A204.1 (cell line): Measurements from ENCODE around the gene CTNNA3.

Experiments
- FAIRE-seq: peaks from 2 replicates; lab custom pipeline; 2012; peaks lifted over from hg19 to GRCh38; lab: Jason Lieb, UNC

Gene CTNNA3

GRCh38 chr10:66534866-66535265, 1161.1 kb downstream of the CTNNA3 start:
- no peak for FAIRE-seq

GRCh38 chr10:66521506-66521905, 1174.5 kb downstream of the CTNNA3 start:
- FAIRE-seq, result no peak

GRCh38 chr10:66519616-66520015, 1176.4 kb downstream of the CTNNA3 start:
- FAIRE-seq, result no peak

- peak; percentile 3 for FAIRE-seq
Measured at GRCh38 chr10:66514666-66515065, 1181.3 kb downstream of the CTNNA3 start.

DNA sequence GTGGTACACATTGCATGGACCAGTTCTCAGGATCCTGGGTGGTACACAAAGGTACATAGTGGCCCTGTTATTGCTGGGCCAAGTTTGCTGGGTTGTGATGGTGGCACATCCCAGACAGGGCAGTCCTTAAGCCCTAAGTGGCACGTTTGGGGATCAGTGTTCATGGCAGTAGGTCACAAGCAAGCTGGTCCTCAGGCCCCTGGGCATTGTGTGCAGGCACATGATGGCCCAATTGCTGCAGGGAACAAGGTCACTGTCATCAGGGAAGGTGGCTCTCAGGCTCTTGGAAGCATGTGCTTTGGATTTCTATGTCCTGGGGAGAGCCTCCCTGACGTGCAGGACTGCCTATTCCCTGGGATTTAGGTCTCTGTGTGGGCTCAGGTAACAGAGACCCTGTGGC, 1182.5 kb downstream of the CTNNA3 start:
- no peak for FAIRE-seq

DNA sequence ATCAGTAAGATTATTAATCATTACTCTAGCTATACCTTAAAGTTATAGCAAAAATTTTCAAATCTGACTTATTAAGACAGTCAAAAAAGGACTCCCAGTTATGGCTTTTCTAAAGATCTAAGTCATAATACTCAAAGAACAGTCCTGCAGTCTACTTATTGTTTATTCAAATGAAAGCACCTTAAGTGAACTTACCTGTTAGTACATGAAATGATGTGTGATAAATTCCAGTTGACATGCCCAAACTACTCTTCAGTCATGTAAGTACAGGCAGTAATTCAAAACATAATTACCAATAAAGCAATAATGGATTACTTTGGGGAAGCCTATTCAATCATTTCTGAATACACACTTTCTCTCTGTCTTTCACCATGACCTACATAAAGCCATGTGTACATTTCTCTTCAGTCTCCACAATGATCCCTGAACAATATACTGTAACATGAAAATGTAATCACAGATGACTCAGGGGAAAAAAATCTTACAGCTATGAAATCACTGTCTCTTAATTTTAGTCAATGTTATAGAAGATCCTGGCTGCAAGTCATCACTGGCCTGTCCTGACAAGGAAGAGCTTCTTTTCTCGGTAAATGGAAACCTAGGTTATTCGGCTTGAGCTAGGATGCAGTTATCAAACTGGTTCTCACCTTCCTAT, 1190.9 kb downstream of the CTNNA3 start:
- no peak for FAIRE-seq

GRCh38 chr10:66501356-66501755, 1194.6 kb downstream of the CTNNA3 start:
- FAIRE-seq, result no peak

DNA sequence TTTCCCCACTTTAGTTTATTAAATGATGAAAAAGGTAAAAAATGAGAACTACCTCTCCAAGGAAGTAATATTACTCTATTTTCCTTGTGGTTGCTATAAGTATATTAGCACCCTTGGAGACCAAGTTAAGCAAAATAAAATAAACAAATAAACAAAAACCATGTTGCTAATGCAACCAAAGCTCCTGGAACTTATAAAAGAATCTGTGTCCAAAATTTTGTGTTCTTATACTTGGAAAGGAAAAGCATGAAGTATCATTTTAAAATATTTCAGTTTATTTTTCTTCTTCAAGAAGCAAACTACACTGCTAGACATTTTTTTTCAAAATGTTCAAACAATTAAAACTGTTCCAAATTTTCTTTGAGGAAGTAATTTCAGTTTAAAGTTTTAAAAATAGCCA, 1212.0 kb downstream of the CTNNA3 start:
- no peak for FAIRE-seq

DNA sequence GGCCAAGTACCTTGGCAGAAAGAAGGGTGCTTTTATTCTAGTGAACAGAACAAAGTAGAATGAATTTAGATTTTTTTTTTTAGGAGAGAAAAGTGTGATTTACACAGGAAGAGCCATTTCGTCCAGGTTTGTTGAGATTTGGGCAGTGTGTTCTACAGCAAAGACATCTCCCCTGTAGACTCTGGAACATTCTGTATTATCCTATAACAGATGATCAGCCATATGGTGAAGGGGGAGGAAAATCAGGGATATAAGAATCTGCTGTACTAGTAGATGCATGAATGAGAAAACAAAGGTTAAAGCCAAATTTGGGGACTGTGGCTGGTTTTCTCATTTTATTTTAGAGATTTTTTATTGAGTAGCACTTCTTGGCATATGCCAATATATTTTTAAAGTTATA, 1223.8 kb downstream of the CTNNA3 start:
- no peak for FAIRE-seq

GRCh38 chr10:66467042-66467441, 1229.0 kb downstream of the CTNNA3 start:
- no peak for FAIRE-seq

GRCh38 chr10:66466622-66467021, 1229.4 kb downstream of the CTNNA3 start:
- FAIRE-seq, result no peak

DNA sequence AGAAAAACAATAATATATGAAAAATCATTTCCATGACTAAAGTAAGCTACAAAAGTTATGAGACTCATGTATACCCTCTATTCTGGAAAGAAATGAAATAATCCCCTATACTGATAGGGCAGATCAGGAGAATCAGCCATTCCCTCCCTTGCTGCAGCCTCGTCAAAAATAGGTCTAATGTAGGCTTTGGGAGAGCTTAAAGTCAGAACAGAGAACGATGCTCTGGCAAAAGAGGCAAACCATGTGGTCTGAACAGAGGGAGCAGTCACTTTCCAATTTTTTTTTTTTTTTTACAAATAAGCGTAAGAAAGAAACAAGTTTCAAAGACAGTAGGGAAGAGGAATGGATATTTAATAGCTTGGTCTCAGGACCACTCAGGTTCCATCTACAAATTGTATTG, 1232.4 kb downstream of the CTNNA3 start:
- no peak for FAIRE-seq

DNA sequence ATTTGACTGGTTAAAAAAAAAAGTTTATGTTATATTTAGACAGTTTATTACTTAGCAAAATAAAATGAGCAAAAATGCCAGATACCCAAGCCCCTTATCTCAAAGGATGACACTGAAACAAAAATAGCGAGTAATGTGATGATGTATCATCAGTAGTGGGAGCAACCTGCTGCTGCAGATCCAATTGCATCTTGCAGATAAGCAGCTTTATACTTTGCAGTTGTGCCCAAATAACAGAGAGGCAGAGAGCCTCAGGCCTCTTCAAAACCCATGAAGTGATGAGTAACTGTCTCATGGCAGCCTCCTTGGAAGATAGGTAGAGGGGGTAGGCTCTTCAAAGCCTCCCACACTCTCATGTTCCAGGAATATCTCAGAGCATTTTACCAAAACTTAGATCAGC, 1238.4 kb downstream of the CTNNA3 start:
- FAIRE-seq, result no peak

DNA sequence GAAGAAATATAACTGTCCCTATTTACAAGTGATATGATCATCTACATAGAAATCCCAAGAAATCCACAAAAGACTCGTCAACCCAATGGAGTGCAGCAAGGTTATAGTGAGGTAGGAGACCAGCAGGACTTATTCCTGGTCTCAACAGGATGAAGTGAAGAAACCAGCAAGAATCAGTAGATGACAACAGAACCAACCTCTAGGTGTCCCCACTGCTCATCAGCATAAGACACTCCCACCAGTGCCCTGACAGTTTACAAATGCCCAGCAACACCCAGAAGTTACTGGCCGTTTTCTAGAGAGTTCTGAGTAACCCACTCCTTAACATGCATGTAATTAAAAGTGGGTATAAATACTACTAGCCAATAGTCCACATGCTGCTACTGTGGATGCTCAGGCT, 1240.7 kb downstream of the CTNNA3 start:
- FAIRE-seq, result no peak

DNA sequence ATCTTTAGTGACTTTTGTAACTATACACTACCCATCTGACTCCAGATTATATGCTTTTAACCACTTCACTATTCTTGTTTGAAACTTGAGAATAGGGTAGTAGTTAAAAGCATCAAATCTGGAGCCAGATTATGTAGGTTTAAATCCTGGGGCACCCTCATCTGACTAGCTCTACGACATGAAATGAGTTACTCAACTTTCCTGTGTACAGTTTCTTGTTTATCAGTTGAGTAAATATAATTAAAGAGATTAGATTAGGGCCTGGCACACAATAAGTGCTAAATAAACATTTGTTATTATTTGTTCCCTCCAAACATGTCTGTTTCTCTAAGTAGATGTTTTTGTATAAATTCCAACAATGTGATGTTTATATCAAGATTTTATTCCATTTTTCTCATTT, 1255.4 kb downstream of the CTNNA3 start:
- FAIRE-seq, result no peak

GRCh38 chr10:66414943-66415342, 1281.1 kb downstream of the CTNNA3 start:
- no peak for FAIRE-seq

GRCh38 chr10:66405566-66405965, 1290.4 kb downstream of the CTNNA3 start:
- no peak for FAIRE-seq

DNA sequence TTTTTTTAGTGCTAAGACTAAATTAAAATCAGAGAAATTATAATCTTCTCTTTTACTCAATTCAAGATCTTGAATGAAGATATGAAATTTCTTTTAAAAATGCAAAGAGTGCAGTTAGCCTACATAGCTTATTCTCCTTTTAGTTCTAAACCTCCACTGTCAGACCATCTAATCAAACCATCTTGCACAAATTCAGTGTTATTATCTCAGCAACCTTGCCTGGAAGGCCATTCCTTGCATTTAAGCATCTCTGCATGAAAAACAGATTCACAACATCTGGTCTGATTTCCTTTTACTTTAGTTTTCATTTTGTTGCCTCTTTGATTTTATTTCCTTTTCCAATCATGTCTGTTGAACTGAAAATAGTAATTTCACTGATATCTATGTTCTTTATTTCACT, 1297.3 kb downstream of the CTNNA3 start:
- no peak for FAIRE-seq

DNA sequence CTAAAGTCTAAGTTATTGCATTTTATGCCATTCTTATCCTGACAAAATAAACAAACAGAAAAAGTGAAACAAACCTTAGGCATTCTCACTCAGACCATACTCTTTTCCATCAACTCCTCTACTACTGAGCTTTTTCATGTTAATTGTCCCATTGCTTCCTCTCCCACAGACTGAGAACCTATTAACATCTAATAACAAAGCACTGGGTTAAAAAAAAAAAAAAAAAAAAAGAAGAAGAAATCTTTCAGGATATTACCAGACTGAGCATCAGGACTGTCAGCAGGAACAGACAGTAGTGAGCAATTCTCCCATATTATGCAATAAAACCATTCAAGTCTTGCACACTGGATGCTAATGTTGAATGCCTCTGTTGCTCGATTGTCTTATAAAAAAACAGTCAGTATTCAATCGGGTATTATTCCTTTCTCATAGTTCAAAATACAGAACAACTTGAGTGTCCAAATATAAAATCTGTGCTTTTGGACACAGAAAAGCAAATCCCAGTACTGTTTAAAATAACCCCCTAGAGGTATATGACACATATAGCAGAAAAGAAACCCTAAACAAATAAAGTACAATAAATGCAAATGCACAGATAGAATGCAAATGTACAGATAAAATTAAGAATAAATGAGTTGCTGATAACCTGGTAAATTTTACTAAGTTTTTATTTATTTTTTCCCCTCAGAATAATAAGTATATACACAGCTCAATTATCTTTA, 1301.5 kb downstream of the CTNNA3 start:
- no peak for FAIRE-seq

DNA sequence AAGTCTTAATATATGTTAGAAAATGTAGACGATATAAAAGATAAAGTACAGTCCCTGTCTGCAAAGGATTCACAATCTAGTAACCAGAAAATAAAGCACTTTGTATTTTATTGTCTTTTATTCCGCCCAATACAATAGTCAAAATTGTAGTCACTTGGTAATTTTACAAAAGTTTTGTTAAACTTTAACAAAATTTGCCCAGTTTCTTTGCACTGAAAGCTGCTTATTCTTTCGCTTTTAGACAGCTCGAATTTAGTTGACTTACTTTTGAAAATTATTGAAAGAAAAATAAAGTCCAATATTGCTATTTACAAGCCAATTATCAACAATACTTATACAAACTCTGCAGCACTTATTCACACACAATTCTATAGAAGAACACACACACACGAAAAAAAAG, 1305.1 kb downstream of the CTNNA3 start:
- FAIRE-seq, result no peak

DNA sequence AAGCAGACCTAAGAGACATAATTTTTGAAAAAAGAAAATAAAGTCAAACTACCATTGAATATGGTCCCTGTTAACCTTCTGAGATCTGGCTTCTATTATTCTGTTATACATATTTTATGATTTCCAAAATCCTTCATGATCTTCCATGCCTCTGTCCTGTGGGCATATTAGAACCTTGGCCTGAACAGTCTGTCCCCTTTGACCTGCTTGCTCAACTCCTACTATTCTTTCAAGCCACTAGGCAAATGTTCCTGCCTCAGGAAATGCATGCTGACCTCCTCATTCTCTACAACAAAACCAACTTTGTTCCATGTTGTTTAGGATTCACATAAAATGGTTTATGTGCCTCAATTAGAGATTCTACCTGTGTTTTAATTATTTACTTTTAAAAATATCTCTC, 1315.0 kb downstream of the CTNNA3 start:
- no peak for FAIRE-seq

- FAIRE-seq, result no peak
Measured at GRCh38 chr10:66378117-66378876, 1317.7 kb downstream of the CTNNA3 start.

DNA sequence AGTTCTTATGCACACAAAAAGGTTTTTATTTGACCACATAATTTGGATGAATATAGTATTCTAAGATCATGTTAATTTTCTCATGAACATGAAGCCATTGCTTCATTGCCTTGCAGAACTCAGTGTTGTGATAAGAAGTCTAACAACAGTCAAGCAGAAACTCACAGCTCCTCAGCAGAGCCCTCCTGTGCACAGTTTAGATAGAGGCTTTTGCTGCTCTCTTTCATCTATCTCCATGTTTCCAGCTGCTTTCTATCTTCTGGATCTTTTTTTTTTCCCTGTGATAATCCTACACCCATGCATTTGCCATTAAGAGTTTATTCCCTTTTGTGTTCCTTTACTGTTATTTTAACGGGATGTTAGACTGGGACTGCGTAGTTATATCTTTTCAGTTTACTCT, 1327.8 kb downstream of the CTNNA3 start:
- no peak for FAIRE-seq
